HG02973 (cell line): ENCODE data around the gene FAM117B.
"Not testable (repeated sequence)": the region's sequence is repeated elsewhere in the genome, so short reads cannot be mapped to it uniquely, and the experiment has no call there.

Experiments
- ATAC-seq: cut with Tn5 transposase; IDR thresholded peaks from one replicate; pipeline ENCODE4 v1.9.1; 2021; ENCODE audit warnings: moderate library complexity; ENCODE audit not compliant: unreplicated experiment

The FAM117B gene

DNA sequence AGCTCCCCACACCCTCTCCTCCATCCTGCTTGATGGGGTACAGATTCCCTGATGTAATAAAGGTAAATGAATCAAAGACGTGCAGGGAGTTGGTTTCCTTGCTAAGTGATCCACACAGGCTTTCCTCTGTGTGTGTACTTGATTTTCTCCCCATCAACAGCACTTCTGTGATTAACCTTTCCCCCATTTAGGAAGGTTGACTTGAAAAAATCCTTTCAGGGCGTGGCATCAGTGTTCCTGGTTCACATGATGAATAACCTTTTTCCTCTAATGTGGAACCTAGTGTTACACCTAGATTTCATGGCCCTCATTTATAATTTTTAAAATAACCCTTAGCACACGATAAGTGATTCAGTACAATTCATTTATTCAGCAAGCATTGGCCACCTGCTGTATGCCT is 121.8 kb downstream of the FAM117B start:
- no peak for ATAC-seq

DNA sequence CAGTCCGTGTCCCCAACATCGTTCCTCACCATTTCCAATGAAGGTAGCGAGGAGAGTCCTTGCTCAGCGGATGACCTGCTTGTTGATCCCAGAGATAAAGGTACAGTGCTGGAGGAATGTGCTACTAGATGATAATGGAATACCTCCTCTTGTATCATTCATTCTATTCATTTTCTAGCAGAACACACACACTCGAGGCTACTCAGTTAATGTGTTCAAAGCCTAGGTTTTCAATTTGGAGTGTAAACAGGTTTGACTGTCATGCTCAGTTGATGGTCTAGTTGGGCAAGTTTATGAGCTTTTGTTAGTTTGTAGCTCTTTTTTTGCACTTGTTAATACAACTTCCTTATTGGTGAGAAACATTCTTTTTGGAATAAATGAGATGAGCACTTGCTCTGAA is 122.6 kb downstream of the FAM117B start:
- no peak for ATAC-seq

DNA sequence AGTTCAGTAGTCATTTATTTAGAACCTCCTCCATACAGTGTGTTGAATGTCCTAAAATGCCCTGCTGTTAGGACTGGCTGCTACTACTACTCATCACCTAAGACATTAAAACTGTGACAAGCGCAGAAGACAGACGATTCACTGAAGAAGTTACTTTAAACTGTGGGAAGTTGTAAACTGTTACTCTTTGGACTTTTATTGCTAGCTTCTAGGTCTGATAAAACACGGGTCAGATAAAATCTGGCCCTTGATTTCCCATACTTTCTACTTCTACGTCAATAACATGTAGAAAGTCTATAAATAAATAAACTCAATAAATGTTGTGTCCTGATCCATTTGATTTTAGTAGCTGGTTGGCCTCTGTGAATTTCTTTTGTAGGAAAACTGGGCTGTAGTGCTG is 123.4 kb downstream of the FAM117B start:
- ATAC-seq: no peak

DNA sequence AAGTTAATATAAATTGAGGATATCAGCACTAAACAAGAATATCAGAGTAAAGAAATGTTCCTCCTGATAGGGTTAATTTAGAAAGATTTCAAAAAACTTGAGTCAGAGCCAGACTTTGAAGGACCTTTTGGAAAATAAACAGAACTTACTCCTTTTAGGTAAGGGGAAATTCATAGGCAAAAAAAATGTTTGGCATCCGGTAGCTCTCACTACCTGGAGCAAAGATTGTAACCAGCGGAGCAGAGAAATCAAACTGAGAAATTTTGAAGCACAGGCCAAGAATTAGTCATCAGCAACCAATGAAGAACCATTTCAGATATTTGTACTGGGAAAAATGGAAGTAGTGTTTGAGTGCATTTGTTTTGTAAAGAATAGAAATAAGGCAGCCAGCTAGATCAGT is 123.8 kb downstream of the FAM117B start:
- ATAC-seq: no peak

DNA sequence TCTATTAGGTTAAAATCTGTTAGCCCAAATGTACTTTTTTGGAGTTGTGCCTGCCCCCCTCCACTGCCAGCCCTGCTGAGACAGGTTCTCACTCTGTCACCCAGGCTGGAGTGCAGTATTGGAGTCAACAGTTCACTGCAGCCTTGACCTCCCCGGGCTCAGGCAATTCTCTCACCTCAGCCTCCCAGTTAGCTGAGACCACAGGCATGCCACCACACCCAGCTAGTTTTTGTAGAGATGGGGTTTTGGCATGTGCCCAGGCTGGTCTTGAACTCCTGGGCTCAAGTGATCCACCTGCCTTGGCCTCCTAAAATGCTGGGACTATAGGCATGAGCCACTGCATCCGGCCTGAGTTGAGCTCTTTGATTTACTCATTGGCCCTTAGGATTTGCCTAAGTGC is 126.1 kb downstream of the FAM117B start:
- ATAC-seq: no peak

DNA sequence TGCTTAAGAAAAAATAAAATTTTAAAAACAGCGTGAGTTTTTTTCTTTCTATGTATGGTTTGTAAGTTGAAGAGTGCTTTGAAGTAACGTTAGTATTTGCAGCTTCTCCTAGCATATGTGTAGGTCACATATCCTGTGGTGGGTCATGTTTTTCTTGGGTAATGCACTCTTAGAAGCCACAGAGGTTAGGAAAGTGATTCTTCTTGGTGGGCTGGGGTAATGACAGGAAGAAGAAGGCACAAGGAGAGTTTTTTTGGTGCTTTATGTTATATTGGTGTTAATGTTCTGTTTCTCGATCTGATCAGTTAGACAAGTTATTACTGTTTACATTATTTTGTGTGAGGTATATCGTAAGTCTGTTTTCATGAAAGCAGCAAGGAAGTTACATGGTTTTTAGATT is 127.8 kb downstream of the FAM117B start:
- ATAC-seq: no peak

DNA sequence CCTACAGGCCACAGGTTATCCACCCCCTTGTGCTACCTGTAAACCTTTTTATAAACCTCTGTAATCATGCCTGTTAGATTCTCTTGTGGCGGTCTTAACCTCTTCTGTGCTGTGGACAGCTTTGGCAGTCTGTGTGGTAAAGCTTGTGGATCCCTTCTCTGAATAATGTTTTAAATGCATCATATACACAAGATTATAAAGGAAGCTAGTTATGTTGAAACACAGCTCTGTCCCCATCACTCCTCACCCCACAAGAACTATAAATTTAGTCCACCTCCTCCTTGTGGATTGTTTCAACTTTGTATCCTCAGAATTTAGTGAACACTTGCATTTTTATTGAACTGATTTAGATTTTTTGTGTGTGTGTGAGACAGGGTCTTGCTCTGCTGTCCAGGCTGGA is 129.1 kb downstream of the FAM117B start:
- no peak for ATAC-seq

DNA sequence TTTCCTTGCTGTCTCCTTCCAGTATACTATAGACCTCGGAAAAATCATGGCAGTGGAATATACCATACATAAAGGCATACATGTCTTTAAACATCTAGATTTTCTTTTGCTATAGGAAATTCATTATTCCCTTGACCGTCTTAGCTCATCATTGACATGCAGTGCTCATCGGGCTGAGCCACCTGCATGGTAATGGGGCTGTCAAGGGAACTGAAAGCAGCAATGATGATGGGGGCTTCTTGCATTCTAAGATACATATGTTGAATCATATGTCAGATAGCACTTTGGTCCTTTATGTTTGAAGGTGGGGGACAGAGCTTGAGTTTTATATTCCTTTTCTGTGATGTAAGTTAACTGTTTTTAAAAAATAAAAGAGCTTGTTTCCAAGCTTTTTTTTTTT is 130.2 kb downstream of the FAM117B start:
- no peak for ATAC-seq

DNA sequence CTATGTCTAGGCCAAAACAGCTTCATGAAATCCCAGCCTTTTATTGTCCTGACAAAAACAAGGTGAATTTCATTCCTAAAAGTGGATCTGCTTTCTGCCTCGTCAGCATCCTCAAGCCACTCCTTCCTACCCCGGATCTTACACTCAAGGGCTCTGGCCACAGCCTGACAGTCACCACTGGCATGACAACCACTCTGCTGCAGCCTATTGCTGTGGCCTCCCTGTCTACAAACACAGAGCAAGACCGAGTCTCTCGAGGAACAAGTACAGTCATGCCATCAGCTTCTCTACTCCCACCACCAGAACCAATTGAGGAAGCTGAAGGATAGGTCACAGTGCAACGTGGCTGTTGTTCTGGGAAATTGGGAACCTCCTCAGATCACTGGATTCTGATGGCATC is 130.7 kb downstream of the FAM117B start:
- ATAC-seq: no peak

DNA sequence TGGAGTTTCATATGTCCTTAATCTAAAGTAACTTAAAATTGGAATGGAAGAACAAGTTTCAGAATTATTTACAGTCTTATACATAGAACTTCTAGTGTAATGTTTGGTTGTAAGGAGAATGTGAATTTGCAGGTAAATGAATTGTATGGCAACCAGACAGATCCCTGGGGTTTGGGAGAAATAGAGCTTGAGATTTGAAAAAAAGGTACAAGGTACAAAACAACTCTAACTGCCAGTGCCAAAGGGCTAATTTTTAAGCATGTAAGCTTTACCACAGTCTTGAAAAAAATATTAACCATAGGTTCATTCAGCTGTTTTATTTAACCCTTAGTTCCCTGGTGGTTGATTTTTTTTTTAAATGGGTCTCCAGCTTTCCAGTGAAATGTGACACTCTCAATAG is 133.5 kb downstream of the FAM117B start:
- ATAC-seq: no peak

DNA sequence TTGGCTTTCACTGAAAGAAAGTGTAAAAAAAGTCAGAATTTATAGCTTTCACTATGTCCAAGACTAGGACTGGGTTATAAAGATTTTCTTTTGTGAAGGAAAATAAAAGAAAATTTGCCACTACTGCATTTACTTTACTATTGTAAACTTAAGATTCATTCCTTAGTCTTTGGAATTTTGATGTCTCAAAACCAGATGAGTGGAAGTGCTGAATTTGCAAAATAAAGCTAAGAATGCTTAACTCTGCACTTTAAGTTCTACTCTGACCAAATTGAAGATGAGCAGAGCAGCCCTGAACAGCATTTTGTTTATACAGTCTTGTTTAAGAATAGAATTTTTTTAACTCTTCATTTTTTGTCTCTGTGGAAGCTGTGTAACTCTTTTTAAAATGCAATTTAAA is 134.4 kb downstream of the FAM117B start:
- no peak for ATAC-seq

DNA sequence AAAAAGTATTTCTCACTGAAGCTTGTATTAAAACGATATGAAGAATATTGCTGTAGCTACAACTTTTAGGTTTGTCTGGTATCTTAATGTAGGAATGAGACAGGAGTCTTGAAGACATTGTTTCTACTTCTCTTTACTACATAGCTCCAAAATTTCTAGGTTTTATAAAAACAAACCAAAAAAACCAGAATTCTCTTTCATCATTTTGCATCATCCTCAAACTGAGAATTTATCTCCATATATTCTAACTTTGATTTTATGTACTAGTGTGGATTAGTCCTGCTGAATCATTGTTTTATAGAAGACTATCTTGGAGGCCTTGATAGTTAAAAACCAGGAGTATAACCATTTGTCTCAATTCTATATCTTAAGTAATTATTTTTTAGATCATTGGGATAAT is 136.6 kb downstream of the FAM117B start:
- no peak for ATAC-seq

DNA sequence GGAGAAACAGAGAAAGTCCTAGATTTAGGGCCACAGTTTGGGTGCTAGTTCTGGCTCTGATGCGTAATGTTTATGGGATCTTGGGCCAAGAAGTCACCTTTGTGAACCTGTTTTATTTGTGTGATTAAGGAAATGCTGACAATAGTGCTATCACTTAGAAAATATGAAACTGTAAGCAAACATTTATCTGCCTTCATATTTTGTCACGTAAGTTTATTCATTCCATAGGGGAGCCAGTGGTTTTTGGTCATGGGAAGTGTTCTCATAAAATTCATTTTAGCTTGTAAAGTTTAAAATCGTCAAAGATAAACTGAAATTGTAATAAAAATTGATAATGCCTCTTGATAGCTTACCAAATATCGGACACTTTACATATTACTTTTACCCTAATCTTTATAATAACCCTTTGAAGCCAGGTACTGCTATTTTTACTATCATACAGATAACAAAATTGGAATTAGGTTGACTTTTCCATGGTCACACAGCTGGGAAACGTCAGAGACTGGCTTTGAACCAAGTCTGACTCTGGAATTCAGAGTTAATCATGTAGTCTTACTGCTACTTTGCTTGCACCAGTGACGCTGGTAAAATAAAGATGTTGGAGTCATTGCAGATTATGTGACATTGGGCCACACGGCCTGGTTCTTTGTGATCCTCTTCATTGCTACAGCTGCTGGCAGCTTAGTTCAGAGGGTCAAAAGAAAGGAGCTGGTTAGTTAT is 137.1 kb downstream of the FAM117B start:
- ATAC-seq: no peak

DNA sequence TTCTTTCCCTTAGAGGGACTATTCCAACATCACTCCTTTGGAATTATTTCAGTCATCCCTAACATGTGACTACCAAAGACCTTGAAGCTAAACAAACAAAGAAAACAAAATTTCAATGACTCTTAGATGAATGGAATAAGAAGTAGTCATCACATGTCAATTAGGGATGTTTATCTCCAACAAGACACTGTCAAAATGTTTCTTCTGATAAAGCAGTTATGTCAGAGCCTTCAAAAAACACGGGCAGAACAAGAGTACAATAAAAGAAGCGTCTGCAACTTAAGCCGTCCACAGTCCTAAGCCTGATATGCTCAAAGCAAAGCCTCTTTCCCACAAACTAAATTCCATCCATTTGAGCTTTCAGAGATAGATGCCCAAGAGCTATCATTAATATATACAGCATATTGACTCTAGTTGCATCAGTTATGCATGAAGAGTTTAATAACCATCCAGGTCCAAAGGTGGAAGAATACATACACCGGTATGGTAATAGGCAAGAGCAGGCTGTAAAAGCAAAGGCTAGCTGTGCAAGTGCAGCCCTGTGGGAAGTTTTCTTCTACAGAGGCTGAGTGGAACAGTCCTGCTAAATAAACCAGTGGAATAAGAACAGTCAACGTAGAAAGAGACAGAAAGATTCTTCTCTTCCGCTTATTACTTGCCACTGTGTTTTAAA is 138.7 kb downstream of the FAM117B start:
- ATAC-seq: no peak

DNA sequence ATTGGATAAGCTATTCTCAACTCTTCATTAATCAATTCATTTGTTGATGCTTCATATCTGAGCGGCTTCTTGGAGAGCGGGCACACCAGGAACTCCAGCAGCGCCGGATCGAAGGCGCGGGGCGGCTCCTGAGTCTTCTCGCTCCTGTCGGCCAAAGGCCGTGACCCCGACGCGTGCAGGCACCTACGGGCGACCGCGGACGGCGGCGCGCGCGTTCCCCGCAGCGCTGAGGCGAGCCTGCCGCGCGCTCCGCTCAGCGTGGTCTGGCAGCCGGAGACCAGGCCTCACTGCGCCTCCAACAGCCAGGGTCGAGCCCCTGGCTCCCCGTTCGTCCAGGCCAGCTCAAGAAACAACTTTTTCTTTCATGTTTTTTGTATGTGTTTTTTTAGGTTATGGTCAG is 139.3 kb downstream of the FAM117B start:
- ATAC-seq: no peak

DNA sequence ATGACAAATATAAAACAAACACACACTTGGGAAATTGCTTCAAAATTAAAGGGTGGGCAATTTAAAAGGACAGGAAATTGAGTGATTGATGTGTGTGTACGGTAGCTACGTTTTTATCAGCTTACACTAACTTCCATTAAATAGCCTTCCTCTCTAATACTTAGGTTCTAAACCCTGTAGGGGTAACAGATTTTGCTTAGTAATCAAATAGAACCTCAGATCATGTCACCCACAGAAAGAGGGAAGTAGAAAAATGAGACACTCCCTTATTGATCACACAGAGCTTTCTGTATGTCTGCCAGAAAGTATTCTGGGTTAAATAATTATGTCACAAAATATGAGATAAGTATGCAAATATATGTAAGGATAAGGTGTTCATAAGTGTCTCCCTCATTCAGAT is 143.4 kb downstream of the FAM117B start:
- ATAC-seq: no peak

DNA sequence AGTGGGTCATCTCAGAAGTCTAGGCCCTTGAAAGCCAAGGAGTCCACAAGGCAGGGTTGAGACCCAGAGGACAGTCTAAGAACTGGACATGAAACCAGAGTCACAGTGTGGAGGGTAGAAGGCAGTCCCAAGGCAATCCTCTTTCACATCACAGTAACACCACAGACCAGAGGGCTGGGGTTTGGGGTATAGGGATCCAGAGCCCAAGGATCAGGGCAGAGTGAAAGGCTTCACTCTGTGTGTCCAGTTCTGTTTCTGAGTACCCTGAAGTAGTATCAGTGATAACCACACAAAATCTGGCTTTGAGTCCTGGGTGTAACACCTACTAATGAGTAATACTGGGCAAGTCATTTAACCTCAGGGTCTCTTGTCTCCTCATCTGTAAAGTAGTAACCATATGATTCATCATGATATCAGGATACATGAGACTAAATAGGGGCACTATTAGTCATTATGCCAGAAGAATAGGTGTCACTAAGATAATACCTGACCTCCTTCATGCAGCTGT is 145.8 kb downstream of the FAM117B start:
- ATAC-seq: peak; percentile 99

DNA sequence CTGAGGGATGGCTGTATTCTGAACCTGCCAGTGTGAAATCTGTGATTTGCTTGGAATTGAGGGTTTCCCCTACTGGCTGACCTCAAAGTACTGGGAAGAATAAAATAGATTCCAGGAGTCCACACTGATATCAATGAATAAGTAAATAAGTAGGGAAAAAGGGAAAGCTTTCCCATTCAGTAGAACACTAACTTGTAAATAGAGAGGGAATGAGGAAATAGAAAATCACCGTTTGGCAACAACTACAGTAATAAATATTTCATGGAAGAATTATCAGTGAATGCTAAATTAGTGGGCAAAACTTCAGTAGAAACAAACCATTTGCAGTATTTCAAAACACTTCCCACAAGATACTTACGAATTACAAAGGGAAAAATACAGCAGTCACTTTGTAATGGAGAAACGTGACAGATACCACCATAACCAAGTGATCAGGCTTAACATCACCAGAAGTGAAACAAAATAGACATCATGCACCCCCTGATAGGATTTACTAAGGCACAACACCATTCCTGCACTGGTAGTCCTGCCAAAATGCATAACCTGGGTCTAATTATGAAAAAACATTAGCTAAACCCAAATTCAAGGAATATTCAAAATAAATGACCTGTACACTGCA is 148.3 kb downstream of the FAM117B start:
- no peak for ATAC-seq

DNA sequence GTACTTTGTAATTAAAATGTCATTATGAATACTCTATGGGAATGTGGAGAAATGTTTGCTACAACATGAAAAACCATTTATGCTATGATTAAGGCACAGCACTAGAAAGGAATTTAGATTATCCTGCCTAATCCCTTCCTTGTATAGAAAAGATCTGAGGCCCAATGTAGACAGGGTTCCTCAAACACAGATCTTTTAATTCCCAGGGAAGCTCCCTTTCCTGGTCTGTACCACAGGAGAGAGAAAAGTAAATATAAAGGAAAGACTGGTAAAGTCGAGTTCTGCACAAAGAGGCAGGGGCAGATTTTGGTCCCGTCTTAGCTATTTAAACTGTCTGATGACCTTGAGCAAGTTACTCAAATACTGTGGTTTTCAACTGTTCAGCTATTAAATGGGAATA is 152.1 kb downstream of the FAM117B start:
- ATAC-seq: no peak

DNA sequence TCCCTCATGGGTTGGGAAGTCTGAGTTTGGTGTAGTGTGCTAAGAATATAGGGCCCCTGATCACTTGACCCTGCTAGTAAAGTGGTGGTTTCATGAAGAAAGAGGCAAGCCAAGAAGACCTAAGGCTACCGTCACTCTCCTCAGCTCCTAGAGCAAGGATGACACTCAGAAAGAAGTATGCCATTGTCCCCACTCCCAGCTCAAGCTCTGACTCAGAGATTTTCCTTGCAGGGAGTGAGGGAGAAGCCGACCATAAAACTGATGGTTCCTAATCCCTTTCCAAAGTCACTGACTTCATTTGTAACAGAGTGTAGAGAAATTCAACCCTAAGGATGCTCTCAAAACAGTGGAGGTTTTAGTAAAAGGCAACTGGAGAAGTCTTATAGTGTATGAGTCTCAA is 155.9 kb downstream of the FAM117B start:
- ATAC-seq: no peak

DNA sequence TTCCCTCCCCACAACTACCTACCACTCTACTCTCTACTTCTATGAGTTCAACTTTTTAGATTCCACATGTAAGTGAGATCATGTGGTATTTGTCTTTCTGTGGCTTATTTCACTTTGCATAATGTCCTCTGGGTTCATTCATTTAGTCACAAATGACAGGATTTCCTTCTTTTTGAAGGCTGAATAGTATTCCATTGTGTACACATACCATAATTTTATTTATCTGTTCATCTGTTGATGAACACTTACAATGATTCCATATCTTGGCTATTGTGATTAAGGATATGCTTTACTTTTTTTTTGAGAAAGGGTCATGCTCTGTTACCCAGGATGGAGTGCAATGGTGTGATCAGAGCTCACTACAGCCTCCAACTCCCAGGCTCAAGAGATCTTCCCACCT is 163.2 kb downstream of the FAM117B start:
- no peak for ATAC-seq

DNA sequence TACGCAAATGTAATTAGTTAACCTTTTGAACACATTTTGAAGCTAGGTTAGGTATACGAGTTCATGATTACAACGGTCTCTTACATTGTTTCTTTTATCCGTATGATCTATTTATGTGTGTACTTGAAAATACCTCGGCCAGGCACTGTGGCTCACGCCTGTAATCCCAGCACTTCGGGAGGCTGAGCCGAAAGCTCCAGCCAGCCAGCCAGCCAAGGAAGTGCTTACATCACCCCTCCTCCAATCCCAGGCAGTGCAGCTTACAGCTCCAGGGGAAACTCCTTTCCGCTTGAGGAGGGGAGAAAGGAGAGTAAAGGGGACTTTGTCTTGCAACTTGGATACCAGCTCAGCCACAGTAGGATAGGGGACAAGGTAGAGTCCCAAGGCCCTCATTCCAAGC is 171.1 kb downstream of the FAM117B start:
- not testable (repeated sequence) for ATAC-seq
